Upper lobe of right lung (tissue), 1 donor: ENCODE results near the gene TAS2R46. TPM values are rescaled to one million over a fixed set of nuclear protein-coding genes. Genes with fewer than 3 reads are reported as not detected.
"Not testable (repeated sequence)": the region's sequence is repeated elsewhere in the genome, so short reads cannot be mapped to it uniquely, and the experiment has no call there.

Experiments used
- ATAC-seq: fragments of 200-7000 bp; cut with Tn5 transposase; one replicate; pipeline ENCODE4 v1.9.1; 2020; ENCODE audit warnings: mild to moderate bottlenecking, moderate library complexity
- DNase-seq: peaks from one replicate; pipeline ENCODE4 v3.0.0-alpha.2; 2020
- H3K27ac ChIP-seq: fragments of 200-600 bp; one replicate; pipeline ENCODE4 v1.8.0; 2022
- H3K27me3 ChIP-seq: fragments of 200-600 bp; one replicate; pipeline ENCODE4 v1.8.0; 2022; ENCODE audit warnings: mild to moderate bottlenecking
- H3K36me3 ChIP-seq: fragments of 200-600 bp; one replicate; pipeline ENCODE4 v1.8.0; 2022
- H3K4me1 ChIP-seq: fragments of 200-600 bp; one replicate; pipeline ENCODE4 v1.8.0; 2022
- H3K4me3 ChIP-seq: fragments of 200-600 bp; one replicate; pipeline ENCODE4 v1.8.0; 2022; ENCODE audit warnings: mild to moderate bottlenecking
- H3K9me3 ChIP-seq: fragments of 200-600 bp; one replicate; pipeline ENCODE4 v1.8.0; 2022
- CTCF ChIP-seq: fragments of 200-600 bp; IDR thresholded peaks from one replicate; pipeline ENCODE4 v1.8.0; 2022; ENCODE audit warnings: antibody characterized with exemption
- intact Hi-C: fragments of 100-400 bp; cut with DNase I; formaldehyde crosslinking; loops from one replicate; pipeline ENCODE4 v1.11.0; 2022
- total RNA-seq: library from RNA; stranded (reverse); fragmentation: NEBNext Ultra II Directional; extraction: Animal tissue kit (Norgen Biotek cat#: 25700); gene quantifications from one replicate; pipeline ENCODE4 v1.2.1, GENCODE V29; 2021
- donor health status: DM: no; HTN: yes; CAD: no; lungs with severe emphysema.

TAS2R46 gene
- total RNA-seq, 1 donor from 2014 or later = 1.3 TPM

DNA sequence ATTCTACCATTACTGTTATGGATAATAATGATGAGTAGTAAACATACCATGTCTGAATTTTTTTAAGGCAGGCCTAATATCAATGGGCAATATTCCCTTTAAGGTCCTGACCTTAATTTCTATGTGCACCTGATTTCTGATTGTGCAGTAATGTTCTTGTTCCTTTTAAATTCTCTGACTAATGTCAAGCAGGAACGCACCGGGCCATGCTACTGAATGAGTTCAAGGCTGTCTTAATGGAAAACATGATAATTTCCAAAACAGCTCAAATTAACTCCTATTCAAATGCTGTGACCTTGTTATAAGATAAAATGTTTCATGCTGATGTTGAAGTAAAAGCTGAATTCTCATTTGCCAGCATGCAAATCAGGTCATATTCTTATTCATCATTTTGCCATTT is 6.8 kb downstream of the TAS2R46 start:
- H3K4me3 ChIP-seq = no peak overlapping the region
- H3K36me3 ChIP-seq = no peaks in the 10 kb centered on the region
- no peak for TF ChIP-seq CTCF
- intact Hi-C loops = no loop called here
- no peaks in the 10 kb centered on the region for H3K27me3 ChIP-seq
- no peaks in the 10 kb centered on the region for H3K9me3 ChIP-seq
- H3K27ac ChIP-seq = no peak overlapping the region
- ATAC-seq (no peak), DNase-seq (no peak)
- no peaks in the 10 kb centered on the region for H3K4me1 ChIP-seq

DNA sequence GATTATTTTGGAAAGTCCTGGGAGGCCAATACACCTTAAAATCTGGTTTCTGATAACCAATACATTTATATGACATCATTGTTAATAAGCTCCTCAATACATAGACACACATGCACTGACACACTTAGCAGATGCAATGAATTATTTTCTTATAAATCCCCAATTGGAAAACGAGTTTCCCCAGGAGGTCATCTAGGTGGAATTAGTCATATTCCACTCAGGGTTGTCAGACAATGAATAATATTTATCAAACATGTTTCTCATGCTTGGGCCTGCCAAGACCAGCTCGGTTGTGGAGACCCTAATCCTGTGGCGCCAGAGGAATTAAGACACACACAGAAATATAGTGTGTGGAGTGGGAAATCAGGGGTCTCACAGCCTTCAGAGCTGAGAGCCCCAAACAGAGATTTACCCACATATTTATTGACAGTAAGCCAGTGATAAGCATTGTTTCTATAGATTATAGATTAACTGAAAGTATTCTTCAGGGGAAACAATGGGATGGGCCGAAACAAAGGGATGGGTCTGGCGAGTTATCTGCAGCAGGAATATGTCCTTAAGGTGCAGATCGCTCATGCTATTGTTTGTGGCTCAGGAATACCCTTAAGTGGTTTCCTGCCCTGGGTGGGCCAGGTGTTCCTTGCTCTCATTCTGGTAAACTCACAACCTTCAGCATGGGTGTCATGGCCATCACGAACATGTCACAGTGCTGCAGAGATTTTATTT is 12.1 kb downstream of the TAS2R46 start:
- H3K4me3 ChIP-seq, H3K9me3 ChIP-seq, ATAC-seq, intact Hi-C loops, H3K27ac ChIP-seq, DNase-seq, H3K27me3 ChIP-seq, H3K4me1 ChIP-seq, H3K36me3 ChIP-seq: not testable (repeated sequence)

- H3K27ac ChIP-seq, H3K4me3 ChIP-seq, DNase-seq, H3K9me3 ChIP-seq, intact Hi-C loops, H3K4me1 ChIP-seq, ATAC-seq, H3K27me3 ChIP-seq, H3K36me3 ChIP-seq: not testable (repeated sequence)
Observed at GRCh38 chr12:11041366-11041765, 20.7 kb downstream of the TAS2R46 start.

DNA sequence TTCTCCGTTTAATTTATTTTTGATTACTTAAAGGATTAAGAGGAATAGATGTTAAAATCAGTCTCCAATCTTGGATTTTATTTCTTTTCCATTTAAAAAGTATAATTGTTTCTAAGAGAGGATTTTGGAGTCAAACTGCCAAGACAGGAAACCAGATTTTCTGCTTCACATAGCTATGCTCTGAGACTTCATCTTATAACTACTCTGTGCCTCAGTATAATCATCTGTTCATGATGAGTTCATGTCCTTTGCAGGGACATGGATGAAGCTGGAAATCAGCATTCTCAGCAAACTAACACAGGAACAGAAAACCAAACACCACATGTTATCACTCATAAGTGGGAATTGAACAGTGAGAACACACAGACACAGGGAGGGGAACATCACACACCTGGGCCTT is 21.9 kb downstream of the TAS2R46 start:
- Histone ChIP-seq H3K4me1 (no peaks in the 10 kb centered on the region), H3K36me3 (no peaks in the 10 kb centered on the region), H3K27me3 (no peaks in the 10 kb centered on the region), H3K4me3 (no peak overlapping the region), H3K9me3 (no peaks in the 10 kb centered on the region), H3K27ac (no peak overlapping the region)
- no peak for TF ChIP-seq CTCF
- ATAC-seq = no peak
- intact Hi-C loops = no loop called here
- no peak for DNase-seq

DNA sequence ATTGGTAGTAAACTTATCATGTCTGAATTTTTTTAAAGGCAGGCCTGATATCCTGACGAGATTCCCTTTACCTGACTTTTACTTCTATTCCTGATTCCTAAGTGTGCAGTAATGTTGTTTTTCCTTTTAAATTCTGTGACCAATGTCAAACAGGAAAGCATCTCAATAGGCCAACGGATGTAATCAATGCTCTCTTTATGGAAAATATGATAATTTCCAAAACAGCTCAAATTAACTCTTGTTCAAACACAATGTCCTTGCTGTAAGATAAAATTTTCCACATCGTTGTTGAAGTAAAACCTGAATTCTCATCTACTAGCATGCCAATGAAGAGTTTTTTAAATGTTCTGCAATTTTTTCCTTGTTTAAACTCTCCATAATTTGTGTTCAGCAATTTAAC is 22.9 kb downstream of the TAS2R46 start:
- intact Hi-C loops = no loop called here
- no peak overlapping the region for H3K27ac ChIP-seq
- DNase-seq (no peak), ATAC-seq (no peak)
- H3K4me1 ChIP-seq = no peaks in the 10 kb centered on the region
- no peaks in the 10 kb centered on the region for H3K9me3 ChIP-seq
- H3K4me3 ChIP-seq = no peak overlapping the region
- H3K36me3 ChIP-seq = no peaks in the 10 kb centered on the region
- H3K27me3 ChIP-seq = no peaks in the 10 kb centered on the region
- no peak for TF ChIP-seq CTCF

DNA sequence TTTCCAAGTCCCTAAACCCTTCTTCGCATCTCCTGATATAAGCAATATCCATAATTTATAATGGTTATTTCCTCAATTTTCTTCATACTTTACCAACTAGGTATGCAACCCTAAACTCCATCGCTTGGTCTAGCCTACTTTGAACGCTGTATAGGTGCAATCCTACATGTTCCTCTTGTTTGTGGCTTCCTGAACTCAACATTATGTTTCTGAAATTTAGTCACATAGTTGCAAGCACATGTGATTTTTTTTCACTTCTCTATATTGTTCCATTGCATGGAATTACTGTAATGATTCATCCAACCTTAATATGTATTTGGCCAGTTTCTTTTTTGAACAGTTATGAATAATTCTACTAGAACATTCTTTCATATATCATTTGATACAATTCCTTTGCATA is 28.1 kb downstream of the TAS2R46 start:
- intact Hi-C loops, H3K4me1 ChIP-seq, DNase-seq, H3K4me3 ChIP-seq, ATAC-seq, H3K36me3 ChIP-seq, H3K9me3 ChIP-seq, H3K27ac ChIP-seq, H3K27me3 ChIP-seq: not testable (repeated sequence)

DNA sequence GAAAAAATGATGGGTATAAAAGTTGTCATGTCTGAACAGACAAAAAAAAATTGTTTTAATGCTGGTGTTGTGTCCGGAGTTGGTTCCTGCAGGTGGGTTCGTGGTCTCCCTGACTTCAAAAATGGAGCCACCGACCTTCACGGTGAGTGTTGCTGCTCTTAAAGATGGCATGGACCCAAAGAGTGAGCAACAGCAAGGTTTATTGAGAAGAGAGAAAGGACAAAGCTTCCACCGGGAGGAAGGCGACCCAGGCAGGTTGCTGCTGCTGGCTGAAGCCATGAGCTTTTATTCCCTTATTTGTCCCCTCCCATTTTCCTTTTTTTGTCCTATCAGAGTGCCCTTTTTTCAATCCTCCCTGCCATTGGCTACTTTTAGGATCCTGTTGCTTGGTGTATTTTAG is 30.8 kb downstream of the TAS2R46 start, which contains the start of gene TAS2R31:
TSS of gene TAS2R31 (minus strand) at position 101 of the 400 bp plus-strand sequence. CDS start at position 29, 72 bp downstream.
- Histone ChIP-seq H3K27ac (no peak within 1 kb of the TSS), H3K36me3 (no peaks in the 10 kb centered on the region), H3K4me1 (no peaks in the 10 kb centered on the region), H3K4me3 (no peak within 1 kb of the TSS), H3K27me3 (no peaks in the 10 kb centered on the region), H3K9me3 (no peaks in the 10 kb centered on the region)
- no peak for DNase-seq
- TF ChIP-seq CTCF = no peak
- ATAC-seq = no peak
- intact Hi-C loops = no loop called here
